B cell (primary cell): ENCODE results near the gene ARFGEF2. TPM values are rescaled to one million over a fixed set of nuclear protein-coding genes. Genes with fewer than 3 reads are reported as not detected.

Experiments used
- polyA plus RNA-seq: library from polyadenylated mRNA; depleted of rRNA; stranded (reverse); fragments of >200 nt; gene quantifications from 2 replicates; pipeline ENCODE4 v1.2.3, GENCODE V29; 2012
- small RNA-seq: library from RNA; depleted of rRNA; stranded (forward); fragments of <200 nt; gene quantifications from one replicate; pipeline ENCODE3, GENCODE V24; 2012; ENCODE audit warnings: low replicate concordance, low read depth; ENCODE audit not compliant: insufficient read length
- total RNA-seq, 2 donors: library from RNA; stranded (reverse); fragments of 120-200 nt in 1 of 2; gene quantifications; 1 replicate in 1 of 2; 2 replicates in 1 of 2; pipeline versions ENCODE4 v1.2.3 to v1.2.4, GENCODE V29; 2013 to 2022

ARFGEF2 gene
- total and polyA plus RNA-seq, 2 donors (not counting 1 experiment from before 2014, with no cell fraction given): 10.8 to 34.3 TPM

Small RNA genes lying within 50 kb of the gene (small RNA-seq; reads per million reads assigned to genes)
- not detected for gene SNAP23P1

Other genes starting within 250 kb of the ARFGEF2 start
- 99.4 and 115 TPM in 2 replicates for gene PREX1, start 93.7 kb upstream of the ARFGEF2 start, total RNA-seq
- 66.7 and 79.1 TPM in 2 replicates for gene PREX1, start 93.7 kb upstream of the ARFGEF2 start, polyA plus RNA-seq
- 38.0 and 38.5 TPM in 2 replicates for gene CSE1L, start 124.6 kb downstream of the ARFGEF2 start, total RNA-seq
- gene CSE1L, start 124.6 kb downstream of the ARFGEF2 start, polyA plus RNA-seq: 7.6 and 8.9 TPM in 2 replicates